GM10266 (cell line): ENCODE data around the gene ADAMTS4.

Experiments
- DNase-seq: peaks from one replicate; pipeline ENCODE4 v3.0.0; 2012; ENCODE audit errors: extremely low spot score
- TF ChIP-seq, protein P1 (sequence below): IDR thresholded peaks from 2 replicates; pipeline ENCODE4 v1.5.1; 2012; ENCODE audit warnings: mild to moderate bottlenecking, low read depth; ENCODE audit not compliant: control insufficient read depth, insufficient read depth; ENCODE audit errors: missing control alignments

Gene ADAMTS4

GRCh38 chr1:161175771-161176453 is 22.9 kb downstream of the ADAMTS4 start:
- TF ChIP-seq, protein P1, sequence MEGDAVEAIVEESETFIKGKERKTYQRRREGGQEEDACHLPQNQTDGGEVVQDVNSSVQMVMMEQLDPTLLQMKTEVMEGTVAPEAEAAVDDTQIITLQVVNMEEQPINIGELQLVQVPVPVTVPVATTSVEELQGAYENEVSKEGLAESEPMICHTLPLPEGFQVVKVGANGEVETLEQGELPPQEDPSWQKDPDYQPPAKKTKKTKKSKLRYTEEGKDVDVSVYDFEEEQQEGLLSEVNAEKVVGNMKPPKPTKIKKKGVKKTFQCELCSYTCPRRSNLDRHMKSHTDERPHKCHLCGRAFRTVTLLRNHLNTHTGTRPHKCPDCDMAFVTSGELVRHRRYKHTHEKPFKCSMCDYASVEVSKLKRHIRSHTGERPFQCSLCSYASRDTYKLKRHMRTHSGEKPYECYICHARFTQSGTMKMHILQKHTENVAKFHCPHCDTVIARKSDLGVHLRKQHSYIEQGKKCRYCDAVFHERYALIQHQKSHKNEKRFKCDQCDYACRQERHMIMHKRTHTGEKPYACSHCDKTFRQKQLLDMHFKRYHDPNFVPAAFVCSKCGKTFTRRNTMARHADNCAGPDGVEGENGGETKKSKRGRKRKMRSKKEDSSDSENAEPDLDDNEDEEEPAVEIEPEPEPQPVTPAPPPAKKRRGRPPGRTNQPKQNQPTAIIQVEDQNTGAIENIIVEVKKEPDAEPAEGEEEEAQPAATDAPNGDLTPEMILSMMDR, result no peak
- no peak for DNase-seq

DNA sequence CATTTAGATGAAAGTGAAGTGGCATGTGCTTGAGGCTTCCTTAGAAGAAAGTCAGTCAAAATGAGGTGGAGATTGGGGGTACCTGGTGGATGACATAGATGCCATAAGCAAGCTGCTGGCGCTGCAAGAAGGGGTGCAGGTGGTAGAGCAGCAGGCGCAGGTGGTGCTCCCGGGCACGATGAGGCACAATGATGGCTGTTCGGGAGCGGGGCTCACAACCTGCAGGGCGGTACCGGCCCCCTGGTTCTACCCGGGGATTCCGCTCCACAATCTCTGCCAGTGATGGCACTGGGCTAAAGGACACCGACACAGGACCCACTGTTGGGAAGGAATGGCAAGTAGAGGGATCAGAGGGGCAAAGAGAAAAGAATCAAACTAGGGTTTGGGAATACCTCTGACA is 23.9 kb downstream of the ADAMTS4 start:
- no peak for DNase-seq
- TF ChIP-seq, protein P1, result no peak

DNA sequence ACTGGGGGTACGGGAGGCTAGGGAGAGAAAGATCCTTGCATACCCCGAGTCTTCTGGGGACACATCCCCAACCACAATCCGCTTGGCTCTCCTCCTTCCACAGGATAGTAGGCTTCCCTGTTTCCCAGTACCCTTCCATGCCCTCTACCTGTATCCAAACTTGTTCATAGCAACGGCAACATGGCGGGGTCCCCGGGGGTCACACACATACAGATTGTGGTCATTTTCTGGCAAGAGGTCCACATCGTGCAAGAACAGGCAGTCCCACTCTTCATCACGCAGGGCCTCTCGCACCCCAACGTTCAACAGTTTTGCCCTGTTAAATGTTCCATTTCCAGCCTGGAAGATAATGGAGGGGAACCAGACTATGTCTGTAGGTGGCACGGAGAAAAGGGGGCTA is 25.1 kb downstream of the ADAMTS4 start:
- no peak for DNase-seq
- TF ChIP-seq, protein P1, result no peak

- no peak for DNase-seq
- TF ChIP-seq, protein P1, result no peak
These were observed 26.0 kb downstream of the ADAMTS4 start for GRCh38 chr1:161172776-161173376.

DNA sequence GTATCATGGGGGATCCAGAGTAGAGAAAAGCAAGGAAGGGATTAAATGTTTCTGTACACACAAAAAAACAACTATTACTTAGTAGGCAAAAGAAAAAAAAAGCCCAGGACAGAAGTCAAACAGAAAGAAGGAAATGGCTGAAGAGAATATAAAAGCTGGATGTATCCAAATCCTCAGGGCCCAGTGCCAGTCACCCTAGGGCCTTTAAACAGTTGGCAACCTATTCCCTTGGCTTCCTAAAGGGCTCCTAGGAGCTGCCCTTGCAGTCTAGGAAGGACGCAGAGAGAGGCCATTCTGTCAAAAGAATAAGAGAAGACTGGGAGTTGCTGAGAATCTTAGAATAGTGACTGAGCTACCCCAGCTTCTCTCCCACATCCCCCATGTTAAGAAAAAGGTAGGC is 26.5 kb downstream of the ADAMTS4 start:
- DNase-seq, result no peak
- TF ChIP-seq, protein P1, result no peak

GRCh38 chr1:161171696-161172095 is 27.2 kb downstream of the ADAMTS4 start:
- DNase-seq, result no peak
- TF ChIP-seq, protein P1, result no peak

- no peak for DNase-seq
- TF ChIP-seq, protein P1, result no peak
These were observed 27.7 kb downstream of the ADAMTS4 start for GRCh38 chr1:161171191-161171590.
